Measurements from ENCODE around the gene HSCB. TPM values are rescaled to one million over a fixed set of nuclear protein-coding genes. Genes with fewer than 3 reads are reported as not detected.
"Not testable (repeated sequence)": the region's sequence is repeated elsewhere in the genome, so short reads cannot be mapped to it uniquely, and the experiment has no call there.

The HSCB gene
- total and polyA plus RNA-seq, 12 donors: 7.1 to 16.8 (median 9.0) TPM

DNA sequence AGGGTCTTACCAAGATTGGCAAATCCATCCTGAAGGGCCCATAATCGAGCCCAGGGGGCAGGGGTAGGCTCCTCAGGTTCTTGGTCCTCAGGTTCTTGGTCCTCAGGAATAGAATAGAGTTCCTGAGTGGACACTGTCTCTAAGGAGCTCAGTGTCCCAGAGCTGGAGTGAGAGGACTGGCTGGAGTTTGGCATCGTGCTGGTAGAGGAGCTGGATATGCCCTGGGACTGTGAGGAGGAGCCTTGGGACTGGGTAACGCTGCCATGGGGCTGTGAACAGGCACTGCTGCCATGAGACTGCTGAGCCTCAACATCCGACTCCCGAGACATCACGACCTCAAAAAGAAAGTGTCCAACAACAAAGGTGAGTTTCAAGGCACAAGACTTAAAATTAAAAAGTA is 7.4 kb upstream of the HSCB start:
- intact Hi-C loops (cut with DNase I): loop anchor here in 1 of 10 donors (5.0 kb wide), 1 partner anchor 72 kb away; no protein-coding TSS in a partner anchor
- ATAC-seq: no peak
- 92 to 94% methylated on average over 6 of the region's 6 CpGs for WGBS, 2 donors

DNA sequence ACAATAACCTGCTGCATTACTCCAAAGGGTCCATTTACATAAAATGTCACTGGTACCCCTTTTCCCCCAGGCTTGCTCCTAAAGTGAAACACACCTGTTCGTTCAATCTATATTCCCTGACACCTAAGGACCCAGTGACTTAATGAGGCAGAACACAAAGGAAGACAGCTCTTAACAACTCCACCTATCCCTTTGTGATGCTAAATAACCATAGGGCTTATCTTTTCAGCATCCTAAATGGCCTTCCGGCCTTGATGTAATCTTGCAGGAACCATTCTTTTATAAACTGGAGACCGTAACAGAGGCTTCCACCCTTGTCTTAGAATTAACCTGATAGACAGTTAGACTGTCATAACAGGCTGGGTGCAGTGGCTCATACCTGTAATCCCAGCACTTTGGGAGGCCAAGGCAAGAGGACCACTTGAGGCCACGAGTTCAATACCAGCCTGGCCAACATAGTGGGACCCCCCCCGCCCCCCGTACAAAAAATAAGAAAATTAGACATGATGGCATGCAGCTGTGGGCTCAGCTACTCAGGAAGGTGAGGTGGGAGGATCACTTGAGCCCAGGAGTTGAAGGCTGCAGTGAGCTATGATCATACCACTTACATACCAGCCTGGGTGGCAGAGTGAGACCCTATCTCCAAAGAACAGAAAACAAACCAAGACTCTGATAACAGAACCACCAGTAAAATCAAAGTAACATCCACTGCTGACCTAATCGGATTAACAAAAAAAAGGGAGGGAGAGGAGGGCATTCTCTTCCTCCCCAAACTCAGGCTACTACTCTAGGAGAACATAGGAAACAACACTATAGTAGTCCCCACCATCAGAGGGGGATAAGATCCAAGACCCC is 5.3 kb upstream of the HSCB start:
- TF ChIP-seq, protein P1, sequence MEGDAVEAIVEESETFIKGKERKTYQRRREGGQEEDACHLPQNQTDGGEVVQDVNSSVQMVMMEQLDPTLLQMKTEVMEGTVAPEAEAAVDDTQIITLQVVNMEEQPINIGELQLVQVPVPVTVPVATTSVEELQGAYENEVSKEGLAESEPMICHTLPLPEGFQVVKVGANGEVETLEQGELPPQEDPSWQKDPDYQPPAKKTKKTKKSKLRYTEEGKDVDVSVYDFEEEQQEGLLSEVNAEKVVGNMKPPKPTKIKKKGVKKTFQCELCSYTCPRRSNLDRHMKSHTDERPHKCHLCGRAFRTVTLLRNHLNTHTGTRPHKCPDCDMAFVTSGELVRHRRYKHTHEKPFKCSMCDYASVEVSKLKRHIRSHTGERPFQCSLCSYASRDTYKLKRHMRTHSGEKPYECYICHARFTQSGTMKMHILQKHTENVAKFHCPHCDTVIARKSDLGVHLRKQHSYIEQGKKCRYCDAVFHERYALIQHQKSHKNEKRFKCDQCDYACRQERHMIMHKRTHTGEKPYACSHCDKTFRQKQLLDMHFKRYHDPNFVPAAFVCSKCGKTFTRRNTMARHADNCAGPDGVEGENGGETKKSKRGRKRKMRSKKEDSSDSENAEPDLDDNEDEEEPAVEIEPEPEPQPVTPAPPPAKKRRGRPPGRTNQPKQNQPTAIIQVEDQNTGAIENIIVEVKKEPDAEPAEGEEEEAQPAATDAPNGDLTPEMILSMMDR (IDR thresholded peaks at IDR 0.05): no peak
- WGBS, 2 donors: 77 to 87% methylated on average over 7 of the region's 7 CpGs

More for the DNA sequence above, 7.4 kb upstream of the HSCB start:
- TF ChIP-seq, protein P1 (IDR thresholded peaks at IDR 0.05): no peak
- Histone ChIP-seq H3K9me3 (no peaks in the 10 kb centered on the region), H3K27me3 (no peaks in the 10 kb centered on the region), H3K4me1 (no peaks in the 10 kb centered on the region), H3K36me3 (peaks cover 0 to 21% (median 0%) of the 10 kb centered on the region in 9 donors), H3K4me3 (no peak overlapping the region), H3K27ac (no peak overlapping the region)
- DNase-seq: no peak

DNA sequence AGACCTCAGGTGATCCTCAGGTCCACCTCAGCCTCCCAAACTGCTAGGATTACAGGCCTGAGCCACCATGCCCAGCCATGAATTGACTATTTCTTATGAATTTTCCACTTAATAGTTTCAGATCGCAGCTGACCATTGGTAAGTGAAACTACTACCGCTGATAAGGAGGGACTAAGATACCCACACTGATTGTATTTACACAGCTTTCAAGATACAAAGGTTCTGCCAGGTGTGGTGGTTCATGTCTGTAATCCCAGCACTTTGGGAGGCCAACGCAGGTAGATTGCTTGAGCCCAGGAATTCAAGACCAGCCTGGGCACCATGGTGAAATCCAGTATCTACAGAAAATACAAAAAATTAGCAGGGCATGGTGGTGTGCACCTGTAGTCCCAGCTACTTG is 4.1 kb upstream of the HSCB start:
- no peak overlapping the region for H3K4me3 ChIP-seq
- peaks cover under 1 to 15% (median 7%) of the 10 kb centered on the region in 9 donors for H3K4me1 ChIP-seq
- H3K27ac ChIP-seq: no peak overlapping the region
- no peaks in the 10 kb centered on the region for H3K9me3 ChIP-seq
- TF ChIP-seq, protein P1 (IDR thresholded peaks at IDR 0.05): no peak
- no peaks in the 10 kb centered on the region for H3K27me3 ChIP-seq
- H3K36me3 ChIP-seq: peaks cover 0 to 18% (median 0%) of the 10 kb centered on the region in 9 donors
- WGBS, 2 donors: 96 to 98% methylated on average over 3 of the region's 3 CpGs
- no peak for ATAC-seq
- intact Hi-C loops (cut with DNase I): no loop called here
- no peak for DNase-seq

More for the DNA sequence above, 5.3 kb upstream of the HSCB start:
- H3K4me3 ChIP-seq: no peak overlapping the region
- ATAC-seq: no peak
- intact Hi-C loops (cut with DNase I): no loop called here
- H3K4me1 ChIP-seq: peaks cover 0 to 13% (median 5%) of the 10 kb centered on the region in 9 donors
- no peaks in the 10 kb centered on the region for H3K27me3 ChIP-seq
- DNase-seq: no peak
- no peaks in the 10 kb centered on the region for H3K9me3 ChIP-seq
- peaks cover 0 to 21% (median 0%) of the 10 kb centered on the region in 9 donors for H3K36me3 ChIP-seq
- H3K27ac ChIP-seq: no peak overlapping the region

DNA sequence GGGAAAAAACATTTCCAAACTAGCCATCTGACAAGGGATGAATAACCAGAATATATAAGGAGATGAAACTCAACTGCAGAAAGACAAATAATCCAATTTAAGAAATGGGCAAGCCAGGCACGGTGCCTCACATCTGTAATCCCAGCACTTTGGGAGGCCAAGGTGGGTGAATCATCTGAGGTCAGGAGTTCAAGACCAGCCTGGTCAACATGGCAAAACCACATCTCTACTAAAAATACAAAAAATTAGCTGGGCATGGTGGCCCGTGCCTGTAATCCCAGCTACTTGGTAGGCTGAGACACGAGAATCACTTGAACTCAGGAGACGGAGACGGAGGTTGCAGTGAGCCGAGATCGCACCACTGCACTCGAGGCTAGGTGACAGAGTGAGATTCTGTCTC is 3.0 kb upstream of the HSCB start:
- H3K27ac ChIP-seq; H3K36me3 ChIP-seq; ATAC-seq; H3K9me3 ChIP-seq; intact Hi-C loops (cut with DNase I); H3K27me3 ChIP-seq; DNase-seq; H3K4me3 ChIP-seq: not testable (repeated sequence)
- H3K4me1 ChIP-seq: peaks cover 3 to 22% (median 14%) of the 10 kb centered on the region in 9 donors
- 92 to 95% methylated on average over 8 of the region's 8 CpGs for WGBS, 2 donors

All from heart right ventricle (tissue), 16 donors.